ENCODE measurements around the gene NBL1.
A peak's percentile ranks its signal among the peaks of the same experiment; 100 is the strongest.

NBL1 gene

GRCh38 chr1:19656134-19656779 is 12.1 kb downstream of the NBL1 start:
- TF ChIP-seq ZFX (IDR thresholded peaks at IDR 0.05) (no peak), CTCF (conservative IDR thresholded peaks at IDR 0.05) (no peak)
- no peak overlapping the region for H3K27ac ChIP-seq

GRCh38 chr1:19656780-19657466 is 12.8 kb downstream of the NBL1 start:
- TF ChIP-seq ZFX (IDR thresholded peaks at IDR 0.05) = no peak

GRCh38 chr1:19657511-19657910 is 13.4 kb downstream of the NBL1 start:
- TF ChIP-seq CTCF (conservative IDR thresholded peaks at IDR 0.05) (no peak), ZFX (IDR thresholded peaks at IDR 0.05) (no peak)
- H3K27ac ChIP-seq = no peak overlapping the region

More at GRCh38 chr1:19656780-19657466, 12.8 kb downstream of the NBL1 start:
- H3K27ac ChIP-seq = no peak overlapping the region

- no peak overlapping the region for H3K27ac ChIP-seq
- TF ChIP-seq CTCF (conservative IDR thresholded peaks at IDR 0.05) = no peak
- no peak for TF ChIP-seq ZFX (IDR thresholded peaks at IDR 0.05)
Measured at GRCh38 chr1:19658186-19658585, 14.1 kb downstream of the NBL1 start.

GRCh38 chr1:19661721-19662228 is 17.7 kb downstream of the NBL1 start:
- TF ChIP-seq CTCF (conservative IDR thresholded peaks at IDR 0.05) (peak; percentile 75), ZFX (IDR thresholded peaks at IDR 0.05) (no peak)
- H3K27ac ChIP-seq = no peak overlapping the region

- no peak overlapping the region for H3K27ac ChIP-seq
- no peak for TF ChIP-seq CTCF (conservative IDR thresholded peaks at IDR 0.05)
- no peak for TF ChIP-seq ZFX (IDR thresholded peaks at IDR 0.05)
Measured at GRCh38 chr1:19662313-19662712, 18.2 kb downstream of the NBL1 start.

GRCh38 chr1:19664453-19665185 is 20.5 kb downstream of the NBL1 start, which contains the start of gene HTR6:
Gene HTR6, plus strand, starts transcription at chr1:19664875. Its CDS starts 879 bp downstream, at chr1:19665754.
- H3K27ac ChIP-seq = no peak within 1 kb of the TSS
- TF ChIP-seq ZFX (IDR thresholded peaks at IDR 0.05) (no peak), CTCF (conservative IDR thresholded peaks at IDR 0.05) (no peak)
